ENCODE measurements around the gene COL13A1.

The COL13A1 gene

GRCh38 chr10:69847883-69848282 lies 46.2 kb downstream of the COL13A1 start:
- no peak for DNase-seq

DNA sequence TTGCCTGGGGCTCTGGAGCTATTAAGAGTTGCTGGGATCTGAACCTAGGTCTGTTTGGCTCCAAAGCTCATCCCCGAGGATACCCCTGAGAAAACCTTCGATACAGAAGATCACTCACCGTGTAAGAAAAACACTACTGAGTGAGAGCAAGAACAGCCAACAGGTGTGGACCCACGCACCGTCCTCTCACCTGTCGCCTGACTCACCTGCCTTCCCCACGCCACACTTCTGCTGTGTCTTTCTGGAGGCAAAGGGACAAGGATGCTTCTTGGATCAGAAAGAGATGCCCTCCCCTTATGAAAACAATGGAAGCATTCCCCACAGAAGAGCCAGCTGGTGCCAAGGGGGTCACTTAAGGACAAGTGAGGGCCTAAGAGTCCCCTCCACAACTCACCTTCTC lies 46.7 kb downstream of the COL13A1 start:
- DNase-seq = no peak

GRCh38 chr10:69849825-69850224 lies 48.1 kb downstream of the COL13A1 start:
- DNase-seq = no peak

- DNase-seq = no peak
These were observed 48.7 kb downstream of the COL13A1 start for GRCh38 chr10:69850440-69850839.

DNA sequence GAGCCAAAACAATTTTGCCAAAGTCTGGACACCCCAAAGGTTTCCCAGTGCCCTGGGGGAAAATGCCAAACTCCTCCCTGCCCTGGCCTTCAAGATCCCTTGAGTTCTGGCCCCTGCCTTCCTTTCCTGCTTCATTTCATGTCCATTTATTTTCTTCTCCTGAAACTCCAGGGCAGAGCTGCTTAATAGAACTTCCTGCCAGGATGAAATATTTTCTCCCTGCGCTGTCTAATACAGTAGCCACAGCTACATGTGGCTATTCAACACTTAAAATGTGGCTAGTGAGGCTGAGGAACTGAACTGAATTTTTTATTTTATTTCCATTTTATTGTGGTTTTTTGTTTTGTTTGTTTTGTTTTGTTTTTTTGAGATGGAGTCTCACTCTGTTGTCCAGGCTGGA lies 49.6 kb downstream of the COL13A1 start:
- DNase-seq = no peak

DNA sequence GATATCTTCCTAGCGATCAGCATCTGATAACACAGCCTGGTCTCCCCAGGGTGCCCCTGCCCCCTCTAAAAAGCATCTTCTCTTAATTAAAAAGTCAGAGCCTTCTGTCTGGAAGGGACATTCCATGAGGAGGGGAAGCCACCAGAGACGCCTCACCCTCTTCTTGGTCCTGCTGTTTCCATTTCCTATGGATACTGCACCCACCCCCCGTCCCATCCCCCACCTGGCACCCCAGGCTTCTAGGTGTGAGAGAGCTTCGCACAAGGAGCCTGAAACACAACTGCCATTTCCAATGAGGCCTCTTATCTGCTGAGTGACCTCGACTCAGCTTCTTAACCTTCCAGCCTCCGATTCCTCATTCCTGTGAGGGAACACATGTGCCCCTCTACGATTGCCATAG lies 51.4 kb downstream of the COL13A1 start:
- no peak for DNase-seq

GRCh38 chr10:69854511-69855345 lies 53.0 kb downstream of the COL13A1 start:
- DNase-seq = no peak

DNA sequence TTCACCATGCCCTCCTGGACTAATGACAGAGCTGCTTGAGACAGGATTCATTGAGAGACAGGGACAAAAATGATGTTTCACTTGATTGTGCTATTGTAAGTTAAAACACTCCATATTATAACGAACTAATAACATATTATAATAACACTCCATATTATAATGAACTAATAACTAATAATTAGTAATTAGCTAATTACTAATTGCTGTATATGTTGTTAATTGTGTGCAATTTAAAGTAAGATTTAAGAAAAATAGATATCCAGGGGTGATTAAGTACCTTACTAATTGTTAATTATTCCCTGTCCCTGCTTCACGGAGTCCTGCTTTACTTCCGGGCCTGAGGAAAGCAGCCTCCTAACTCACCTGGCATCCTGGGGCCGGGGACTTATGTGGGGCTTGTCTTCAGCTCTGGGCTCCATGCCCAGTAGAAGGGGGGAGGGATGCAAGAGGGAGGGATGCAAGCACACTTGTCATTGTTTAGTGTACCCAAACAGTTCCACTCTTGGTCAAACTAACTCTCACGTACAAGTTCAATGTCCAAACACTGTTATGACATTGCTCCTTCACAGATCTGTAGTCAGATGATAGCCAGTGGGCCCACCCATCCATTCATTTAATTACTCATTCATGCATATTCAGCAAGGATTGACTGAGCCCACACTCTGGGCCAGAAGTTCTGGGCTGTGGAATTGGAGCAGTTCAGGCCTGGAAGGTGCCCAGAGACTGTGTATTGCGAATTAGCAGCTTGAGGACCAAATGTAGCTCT lies 53.8 kb downstream of the COL13A1 start:
- no peak for DNase-seq

GRCh38 chr10:69856601-69857166 lies 55.0 kb downstream of the COL13A1 start:
- DNase-seq = no peak

DNA sequence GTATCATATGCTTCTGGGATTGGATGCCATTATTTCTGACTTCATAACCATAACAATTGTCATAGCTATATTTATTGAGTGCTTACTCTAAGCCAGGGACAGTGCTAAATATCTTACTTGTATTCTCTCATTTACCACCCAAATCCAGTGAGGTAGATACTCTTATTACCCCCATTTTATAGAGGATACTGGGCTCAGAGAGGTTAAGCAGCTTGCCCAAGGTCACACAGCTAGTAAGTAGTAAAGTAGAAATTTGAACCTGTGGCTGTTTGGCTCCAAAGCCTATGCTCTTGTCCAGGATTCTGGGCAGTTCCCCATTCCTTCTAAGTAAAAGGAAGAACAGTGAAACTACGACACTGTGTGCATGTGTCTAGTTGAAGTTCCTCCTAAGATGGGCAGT lies 56.5 kb downstream of the COL13A1 start:
- no peak for DNase-seq

- no peak for DNase-seq
These were observed 58.6 kb downstream of the COL13A1 start for GRCh38 chr10:69860271-69860670.

- DNase-seq = no peak
These were observed 59.8 kb downstream of the COL13A1 start for GRCh38 chr10:69861251-69862240.

DNA sequence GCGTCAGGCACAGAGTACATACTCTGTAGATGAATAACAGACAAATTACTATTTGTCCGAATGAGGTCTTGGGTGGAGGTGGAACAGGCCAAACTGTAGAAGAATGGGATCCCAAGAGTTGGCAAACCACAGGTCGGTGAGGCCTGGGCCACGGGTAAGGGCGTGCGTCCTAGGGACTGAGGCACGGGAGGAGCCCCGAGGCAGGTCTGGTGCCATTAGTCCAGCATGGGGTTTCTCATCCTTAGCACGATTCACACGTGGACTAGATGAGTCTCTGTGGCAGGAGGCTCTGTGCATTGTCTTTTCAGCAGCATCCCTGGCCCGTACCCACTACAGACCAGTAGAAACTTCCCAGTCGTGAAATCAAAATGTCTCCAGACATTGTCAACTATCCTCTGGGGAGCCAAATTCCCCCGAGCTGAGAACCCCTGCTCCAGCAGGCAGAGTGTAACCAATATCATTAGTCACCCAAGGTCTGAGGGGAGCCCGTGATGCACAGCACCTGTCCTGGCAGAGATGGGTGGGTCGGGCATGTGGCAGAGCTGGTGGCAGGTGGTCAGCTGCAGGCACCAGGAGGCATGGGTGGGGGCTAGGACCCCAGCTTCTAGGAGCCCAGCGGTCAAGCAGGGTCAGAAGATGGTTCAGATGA lies 61.3 kb downstream of the COL13A1 start:
- no peak for DNase-seq

DNA sequence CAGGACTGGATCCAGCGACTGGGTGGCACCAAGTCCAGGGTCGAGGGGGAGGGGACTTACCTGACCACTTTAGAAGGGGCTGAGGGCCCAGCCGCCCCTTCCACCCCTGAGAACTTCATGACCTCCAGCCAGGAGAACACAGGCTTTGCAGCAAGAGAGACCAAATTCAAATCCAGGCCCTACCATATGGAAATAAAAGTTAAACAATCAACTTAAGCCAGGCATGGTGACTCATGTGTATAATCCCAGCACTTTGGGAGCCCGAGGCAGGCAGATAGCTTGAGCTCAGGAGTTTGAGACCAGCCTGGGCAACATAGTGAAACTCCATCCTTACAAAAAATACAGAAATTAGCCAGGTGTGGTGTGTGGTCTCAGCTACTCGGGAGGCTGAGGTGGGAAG lies 61.9 kb downstream of the COL13A1 start:
- DNase-seq = no peak

GRCh38 chr10:69864321-69864720 lies 62.6 kb downstream of the COL13A1 start:
- DNase-seq = no peak

GRCh38 chr10:69865450-69865849 lies 63.7 kb downstream of the COL13A1 start:
- no peak for DNase-seq

DNA sequence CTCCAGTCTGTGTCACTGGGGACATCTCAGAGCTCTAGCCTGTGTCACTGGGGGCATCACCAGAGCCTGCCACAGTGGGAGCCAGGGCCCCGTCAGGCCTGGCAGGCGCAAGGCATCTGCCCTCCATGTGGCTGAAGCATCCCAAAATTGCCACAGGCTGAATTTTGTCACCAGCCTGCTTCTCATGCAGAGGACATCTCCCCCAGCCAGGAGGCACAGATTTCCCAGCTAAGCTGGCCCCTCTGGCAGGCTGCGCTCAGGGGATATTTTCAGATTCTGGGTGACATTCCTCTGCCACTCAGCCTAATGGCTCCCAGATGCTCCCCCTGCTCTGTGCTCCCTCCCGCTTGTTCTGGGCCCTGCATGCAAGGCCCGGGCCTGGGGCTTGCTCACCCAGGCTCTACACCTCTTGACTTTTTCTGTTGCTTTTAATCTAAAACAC lies 64.6 kb downstream of the COL13A1 start:
- no peak for DNase-seq

- DNase-seq = no peak
These were observed 65.2 kb downstream of the COL13A1 start for GRCh38 chr10:69866688-69867461.

GRCh38 chr10:69867699-69868558 lies 66.2 kb downstream of the COL13A1 start:
- DNase-seq = no peak

- DNase-seq = no peak
These were observed 67.1 kb downstream of the COL13A1 start for GRCh38 chr10:69868821-69869220.
